ENCODE measurements around the gene ID1.

DNA sequence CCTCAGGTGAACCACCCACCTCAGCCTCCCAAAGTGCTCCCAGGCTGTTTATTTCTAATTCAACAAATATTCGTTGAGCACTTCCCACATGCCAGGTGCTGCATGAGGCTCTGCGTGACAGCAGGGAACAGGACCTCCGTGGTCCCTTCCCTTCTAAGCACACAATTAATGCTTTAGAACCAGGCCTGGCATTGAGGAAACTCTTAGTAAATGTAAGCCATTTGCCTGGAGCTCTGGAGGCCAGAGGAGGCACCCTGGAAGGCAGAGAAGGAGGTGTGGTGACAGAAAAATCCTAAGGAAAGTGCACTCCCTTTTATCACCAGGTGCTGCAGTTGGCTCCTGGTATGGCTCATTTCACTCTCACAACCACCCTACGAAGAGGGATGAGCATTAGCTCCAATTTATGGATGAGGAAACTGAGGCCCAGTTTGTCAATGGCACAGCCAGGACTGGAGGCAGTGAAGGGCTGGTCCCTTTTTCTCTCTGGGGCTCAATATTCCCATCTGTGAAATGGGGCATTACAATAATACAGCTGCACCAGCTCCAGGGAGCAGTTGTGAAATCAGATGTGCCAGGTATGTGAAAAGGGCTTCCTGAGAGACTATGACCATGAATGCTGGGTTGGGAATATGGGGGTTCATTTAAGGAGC, 8.1 kb upstream of the ID1 start:
- TF ChIP-seq, protein P1, sequence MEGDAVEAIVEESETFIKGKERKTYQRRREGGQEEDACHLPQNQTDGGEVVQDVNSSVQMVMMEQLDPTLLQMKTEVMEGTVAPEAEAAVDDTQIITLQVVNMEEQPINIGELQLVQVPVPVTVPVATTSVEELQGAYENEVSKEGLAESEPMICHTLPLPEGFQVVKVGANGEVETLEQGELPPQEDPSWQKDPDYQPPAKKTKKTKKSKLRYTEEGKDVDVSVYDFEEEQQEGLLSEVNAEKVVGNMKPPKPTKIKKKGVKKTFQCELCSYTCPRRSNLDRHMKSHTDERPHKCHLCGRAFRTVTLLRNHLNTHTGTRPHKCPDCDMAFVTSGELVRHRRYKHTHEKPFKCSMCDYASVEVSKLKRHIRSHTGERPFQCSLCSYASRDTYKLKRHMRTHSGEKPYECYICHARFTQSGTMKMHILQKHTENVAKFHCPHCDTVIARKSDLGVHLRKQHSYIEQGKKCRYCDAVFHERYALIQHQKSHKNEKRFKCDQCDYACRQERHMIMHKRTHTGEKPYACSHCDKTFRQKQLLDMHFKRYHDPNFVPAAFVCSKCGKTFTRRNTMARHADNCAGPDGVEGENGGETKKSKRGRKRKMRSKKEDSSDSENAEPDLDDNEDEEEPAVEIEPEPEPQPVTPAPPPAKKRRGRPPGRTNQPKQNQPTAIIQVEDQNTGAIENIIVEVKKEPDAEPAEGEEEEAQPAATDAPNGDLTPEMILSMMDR (IDR thresholded peaks at IDR 0.05) = no peak
- TF ChIP-seq ESRRA (IDR thresholded peaks at IDR 0.05; ENCODE audit: borderline replicate concordance, low read length) (no peak), SMC3 (IDR thresholded peaks at IDR 0.05) (no peak), FOSL2 (IDR thresholded peaks at IDR 0.05) (no peak), FOSL2 (CRISPR knock-in tag; IDR thresholded peaks at IDR 0.05) (no peak)

Measured in A549 (cell line).